Pancreas (tissue), 10 donors: ENCODE measurements around the gene UGGT2. TPM values are rescaled to one million over a fixed set of nuclear protein-coding genes. Genes with fewer than 3 reads are reported as not detected.

ENCODE experiments used
- ATAC-seq, 4 donors: fragments of 200-7000 bp; cut with Tn5 transposase; one replicate each; pipeline versions ENCODE4 v1.8.0 to v1.9.1; 2020; ENCODE audit warnings: mild to moderate bottlenecking in 4 of 4, moderate library complexity in 4 of 4
- DNase-seq, 6 donors: peaks; one replicate each; pipeline ENCODE4 v3.0.0-alpha.2; 2020
- FAIRE-seq: peaks from 2 replicates; lab custom pipeline; 2012; peaks lifted over from hg19 to GRCh38; lab: Jason Lieb, UNC
- H3K27ac ChIP-seq, 4 donors: fragments of 200-600 bp; sonication (generic); 1 replicate in 3 of 4; 2 replicates in 1 of 4; pipeline versions ENCODE4 v1.5.0 to v1.8.0; 2020
- H3K27me3 ChIP-seq, 4 donors: fragments of 200-600 bp; one replicate each; pipeline ENCODE4 v1.8.0; 2021
- H3K36me3 ChIP-seq, 3 donors: fragments of 200-600 bp; sonication (generic) in 1 of 3; one replicate each; pipeline versions ENCODE4 v1.5.0 to v1.8.0; 2020 to 2021
- H3K4me1 ChIP-seq, 3 donors: fragments of 200-600 bp; one replicate each; pipeline ENCODE4 v1.8.0; 2021
- H3K4me3 ChIP-seq, 4 donors: fragments of 200-600 bp; sonication (generic) in 2 of 4; one replicate each; pipeline versions ENCODE4 v1.5.0 to v1.8.0; 2020 to 2021
- H3K9me3 ChIP-seq, 4 donors: fragments of 200-600 bp; one replicate each; pipeline ENCODE4 v1.8.0; 2021
- CTCF ChIP-seq, 4 donors: fragments of 200-600 bp; sonication (generic) in 3 of 4; IDR thresholded peaks; one replicate each; pipeline versions ENCODE4 v1.5.0 to v1.8.0; 2021; ENCODE audit warnings: antibody characterized with exemption in 4 of 4
- WGBS, 2 donors: extraction: QIAGEN DNeasy Blood & Tissue Kit; methylation state at CpG; one replicate each; pipeline ENCODE4 v1.1.7; 2013; 5-methylcytosine and 5-hydroxymethylcytosine counted together
- intact Hi-C, 3 donors: fragments of 100-400 bp; cut with DNase I; formaldehyde crosslinking; loops; one replicate each; pipeline versions ENCODE4 v1.11.1 to v1.14.2; 2022
- polyA plus RNA-seq, 2 donors: library from polyadenylated mRNA; stranded (reverse); fragments of 200-250 nt; gene quantifications; one replicate each; pipeline ENCODE4 v1.2.3, GENCODE V29; 2013
- total RNA-seq, 6 donors: library from RNA; stranded (reverse); fragmentation: NEBNext Ultra II Directional in 4 of 6; extraction: Animal tissue kit (Norgen Biotek cat#: 25700) in 4 of 6; gene quantifications; one replicate each; pipeline versions ENCODE4 v1.2.1 to v1.2.4, GENCODE V29; 2021 to 2023
- donor health status: healthy with polysubstance abuse.
- donor health status: DM: no; HTN: no; CAD: no; lungs with moderate emphysema.
- donor health status: DM: no; HTN: no; CAD: no.
- donor health status: control.
- donor health status: control.
- donor health status: Bipolar disorder and iron deficiency.
- donor health status: DM: yes; HTN: yes; CAD: no.
- donor health status: DM: no; HTN: no; CAD: no.
- donor health status: DM: no; HTN: no; CAD: no.
- donor health status: DM: yes; HTN: yes; CAD: no.

UGGT2 gene
- total and polyA plus RNA-seq, 8 donors, result 7.2 to 17.9 (median 16.1) TPM

GRCh38 chr13:95882121-95882520 lies 171.1 kb downstream of the UGGT2 start:
- H3K27me3 ChIP-seq, result no peaks in the 10 kb centered on the region
- peak in 3 of 6 donors; percentile 4 to 41 (median 21) for DNase-seq
- H3K4me3 ChIP-seq, result no peak overlapping the region
- H3K9me3 ChIP-seq, result no peaks in the 10 kb centered on the region
- TF ChIP-seq CTCF (IDR thresholded peaks at IDR 0.05), result no peak
- peak; percentile 80 to 84 (median 84) for ATAC-seq
- WGBS, 2 donors, result 14 to 23% methylated on average over 3 of the region's 3 CpGs
- peak overlapping the region in 1 of 4 donors; percentile 33 for H3K27ac ChIP-seq
- no peak for FAIRE-seq
- intact Hi-C loops, result no loop called here
- H3K36me3 ChIP-seq, result no peaks in the 10 kb centered on the region
- no peaks in the 10 kb centered on the region for H3K4me1 ChIP-seq

- FAIRE-seq, result no peak
- Histone ChIP-seq H3K27ac (no peak overlapping the region), H3K9me3 (no peaks in the 10 kb centered on the region), H3K36me3 (no peaks in the 10 kb centered on the region), H3K4me3 (no peak overlapping the region), H3K4me1 (no peaks in the 10 kb centered on the region), H3K27me3 (no peaks in the 10 kb centered on the region)
- ATAC-seq, result no peak
- WGBS, 2 donors, result 96 to 97% methylated on average over 1 of the region's 1 CpG
- no peak for DNase-seq
- intact Hi-C loops, result no loop called here
- TF ChIP-seq CTCF (IDR thresholded peaks at IDR 0.05), result no peak
Measured at GRCh38 chr13:95880331-95880730, 172.9 kb downstream of the UGGT2 start.

GRCh38 chr13:95874286-95874685 lies 178.9 kb downstream of the UGGT2 start:
- intact Hi-C loops, result no loop called here
- Histone ChIP-seq H3K9me3 (no peaks in the 10 kb centered on the region), H3K27me3 (no peaks in the 10 kb centered on the region), H3K36me3 (no peaks in the 10 kb centered on the region), H3K4me3 (no peak overlapping the region), H3K4me1 (no peaks in the 10 kb centered on the region), H3K27ac (no peak overlapping the region)
- 86 to 95% methylated on average over 2 of the region's 2 CpGs for WGBS, 2 donors
- FAIRE-seq, result no peak
- TF ChIP-seq CTCF (IDR thresholded peaks at IDR 0.05), result no peak
- no peak for ATAC-seq
- DNase-seq, result no peak

GRCh38 chr13:95870421-95870820 lies 182.8 kb downstream of the UGGT2 start:
- no peak for ATAC-seq
- Histone ChIP-seq H3K9me3 (no peaks in the 10 kb centered on the region), H3K4me3 (no peak overlapping the region), H3K27ac (no peak overlapping the region), H3K27me3 (no peaks in the 10 kb centered on the region), H3K4me1 (no peaks in the 10 kb centered on the region), H3K36me3 (no peaks in the 10 kb centered on the region)
- 82 to 83% methylated on average over 4 of the region's 4 CpGs for WGBS, 2 donors
- intact Hi-C loops, result no loop called here
- no peak for FAIRE-seq
- no peak for DNase-seq
- TF ChIP-seq CTCF (IDR thresholded peaks at IDR 0.05), result no peak

GRCh38 chr13:95865080-95865615 lies 188.1 kb downstream of the UGGT2 start:
- Histone ChIP-seq H3K27ac (no peak overlapping the region), H3K9me3 (no peaks in the 10 kb centered on the region), H3K4me1 (no peaks in the 10 kb centered on the region), H3K27me3 (no peaks in the 10 kb centered on the region), H3K4me3 (no peak overlapping the region), H3K36me3 (no peaks in the 10 kb centered on the region)
- no peak for TF ChIP-seq CTCF (IDR thresholded peaks at IDR 0.05)
- intact Hi-C loops, result no loop called here
- 94 to 96% methylated on average over 5 of the region's 5 CpGs for WGBS, 2 donors
- ATAC-seq (no peak), FAIRE-seq (no peak), DNase-seq (no peak)
